Frontal cortex (tissue), 4 donors: ENCODE data around the gene FAAP20. TPM values are rescaled to one million over a fixed set of nuclear protein-coding genes. Genes with fewer than 3 reads are reported as not detected.

Experiments
- DNase-seq, 2 donors: peaks; one replicate each; pipeline ENCODE4 v3.0.0; 2012; ENCODE audit warnings: low spot score in 2 of 2
- FAIRE-seq: peaks from 2 replicates; lab custom pipeline; 2012; peaks lifted over from hg19 to GRCh38; lab: Jason Lieb, UNC
- total RNA-seq: library from RNA; depleted of rRNA; stranded (reverse); fragments of >200 nt; gene quantifications from one replicate; pipeline ENCODE4 v1.2.3, GENCODE V29; 2014
- donor health status: control.
- donor health status: control.
- donor health status: control.

Gene FAAP20
- total RNA-seq, 1 donor from 2014 or later, result 19.2 TPM

- no peak for FAIRE-seq
- peak; percentile 68 to 75 for DNase-seq
These were observed 19.3 kb upstream of the FAAP20 start for GRCh38 chr1:2213576-2214505.

DNA sequence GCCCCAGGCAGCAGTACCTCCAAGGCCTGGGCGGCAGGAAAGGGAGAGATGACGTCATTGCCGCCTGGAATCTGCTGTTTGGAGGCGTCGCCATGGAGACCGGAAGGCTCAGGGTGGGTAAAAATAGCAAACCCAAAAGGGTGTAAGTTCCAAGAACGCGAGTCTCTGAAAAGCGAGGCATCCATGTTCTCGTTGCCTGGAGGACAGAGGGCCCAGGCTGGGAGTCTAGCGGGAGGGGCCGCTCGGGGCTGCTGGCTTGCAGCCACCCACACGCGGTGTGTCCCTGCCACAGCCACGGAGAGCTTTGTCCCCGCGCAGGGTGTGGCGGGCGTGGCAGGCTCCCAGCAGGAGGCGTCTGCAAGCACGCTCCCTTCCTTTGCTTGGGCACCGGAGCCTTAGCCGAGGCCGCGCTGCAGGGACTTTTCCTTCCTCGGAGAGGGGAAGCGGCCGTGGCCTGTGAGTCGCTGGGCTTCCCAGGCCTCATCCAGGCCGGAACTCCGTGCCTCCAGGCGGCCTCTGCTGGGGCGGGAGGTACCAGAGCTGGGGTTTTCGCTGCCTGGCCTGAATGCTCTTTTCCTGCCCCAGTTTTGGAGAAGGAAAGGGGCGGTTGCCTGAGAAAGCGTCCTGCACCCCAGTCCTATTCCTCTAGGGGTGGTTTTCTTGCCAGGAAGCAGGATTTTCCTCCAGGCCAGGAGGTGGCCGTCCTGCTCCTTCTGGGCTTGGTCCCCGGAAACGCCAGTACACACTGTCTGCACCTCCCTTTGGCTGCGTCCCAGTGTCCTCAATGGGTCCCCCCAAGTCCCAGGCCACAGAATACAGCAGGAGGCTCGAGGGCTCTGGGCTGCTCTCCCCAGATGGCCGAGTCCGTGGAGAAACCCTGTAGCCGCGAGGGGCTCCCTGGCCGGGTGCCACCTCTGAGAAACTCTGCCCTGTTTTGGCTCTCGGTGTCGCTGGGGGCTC lies 18.2 kb upstream of the FAAP20 start:
- DNase-seq (peak; percentile 80 to 87), FAIRE-seq (no peak)

DNA sequence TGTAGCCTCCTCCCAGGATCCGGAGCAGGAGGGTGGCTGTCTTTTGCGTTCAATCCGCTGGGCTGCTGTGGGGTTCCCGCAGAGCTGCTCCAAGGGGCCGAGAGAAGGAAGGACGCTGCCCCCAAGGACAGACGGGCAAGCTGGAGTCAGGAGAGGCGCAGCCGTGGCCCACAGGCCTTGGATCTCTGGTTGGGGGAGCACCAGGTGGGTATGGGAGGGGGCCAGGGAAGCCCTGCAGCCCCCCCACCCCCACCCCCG lies 17.6 kb upstream of the FAAP20 start:
- DNase-seq (no peak), FAIRE-seq (no peak)

DNA sequence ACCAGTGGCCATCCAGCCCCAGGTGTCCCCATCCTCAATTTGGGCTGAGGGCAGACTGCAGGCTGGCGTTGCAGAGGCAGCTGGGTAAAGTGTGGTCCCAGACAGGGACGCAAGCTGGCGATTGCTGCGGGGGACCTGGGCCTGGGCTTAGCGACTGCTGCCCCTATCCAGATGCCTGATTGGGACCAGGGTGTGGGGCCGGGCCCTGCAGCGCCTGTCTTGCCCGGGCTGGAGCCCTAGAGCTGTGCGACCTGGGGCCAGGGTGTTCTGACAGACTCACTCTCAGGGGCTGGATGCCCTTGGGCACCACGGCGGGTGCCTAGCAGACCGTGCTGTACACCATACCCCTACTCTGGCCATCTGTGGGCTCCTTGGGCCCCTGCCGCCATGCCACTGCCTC lies 16.2 kb upstream of the FAAP20 start:
- FAIRE-seq (no peak), DNase-seq (no peak)

GRCh38 chr1:2210084-2210653 lies 15.6 kb upstream of the FAAP20 start:
- FAIRE-seq (no peak), DNase-seq (no peak)

DNA sequence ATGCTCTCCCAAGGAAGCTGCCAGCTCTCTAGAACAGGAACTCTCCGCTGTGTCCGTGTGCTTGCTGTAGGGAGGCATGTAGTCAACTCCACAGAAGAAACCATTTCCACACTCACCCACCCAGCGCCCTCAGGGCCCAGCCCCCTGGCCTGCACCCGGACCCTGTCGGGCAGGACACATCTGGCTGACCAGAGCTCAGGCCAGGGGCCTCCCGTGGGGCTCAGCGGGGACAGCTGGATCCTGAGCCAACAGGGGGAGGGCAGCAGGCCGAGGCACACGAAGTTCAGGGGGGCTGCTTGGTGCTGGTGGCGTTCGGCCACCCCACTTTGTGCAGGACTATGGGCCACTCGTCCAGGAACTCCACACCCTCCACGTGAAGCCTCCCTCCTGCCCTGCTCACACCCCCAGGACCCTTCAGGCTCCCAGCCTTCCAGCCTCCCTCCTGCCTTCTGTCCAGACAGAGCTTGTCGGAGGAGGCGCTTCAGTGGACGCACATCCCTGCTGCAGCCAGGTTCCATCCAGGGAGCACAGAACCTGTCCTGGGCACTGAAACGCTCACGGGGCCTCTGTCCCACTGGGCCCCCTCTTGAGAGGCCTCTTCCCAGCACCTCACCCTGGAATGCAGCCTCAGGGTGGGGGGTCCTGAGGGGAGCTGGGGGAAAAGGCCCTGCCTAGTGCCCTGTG lies 15.0 kb upstream of the FAAP20 start:
- FAIRE-seq, result no peak

GRCh38 chr1:2208309-2209239 lies 14.0 kb upstream of the FAAP20 start:
- DNase-seq (no peak), FAIRE-seq (no peak)

More for the DNA sequence above, 15.0 kb upstream of the FAAP20 start:
- DNase-seq, result no peak

GRCh38 chr1:2206813-2207487 lies 12.4 kb upstream of the FAAP20 start:
- DNase-seq (no peak), FAIRE-seq (no peak)

DNA sequence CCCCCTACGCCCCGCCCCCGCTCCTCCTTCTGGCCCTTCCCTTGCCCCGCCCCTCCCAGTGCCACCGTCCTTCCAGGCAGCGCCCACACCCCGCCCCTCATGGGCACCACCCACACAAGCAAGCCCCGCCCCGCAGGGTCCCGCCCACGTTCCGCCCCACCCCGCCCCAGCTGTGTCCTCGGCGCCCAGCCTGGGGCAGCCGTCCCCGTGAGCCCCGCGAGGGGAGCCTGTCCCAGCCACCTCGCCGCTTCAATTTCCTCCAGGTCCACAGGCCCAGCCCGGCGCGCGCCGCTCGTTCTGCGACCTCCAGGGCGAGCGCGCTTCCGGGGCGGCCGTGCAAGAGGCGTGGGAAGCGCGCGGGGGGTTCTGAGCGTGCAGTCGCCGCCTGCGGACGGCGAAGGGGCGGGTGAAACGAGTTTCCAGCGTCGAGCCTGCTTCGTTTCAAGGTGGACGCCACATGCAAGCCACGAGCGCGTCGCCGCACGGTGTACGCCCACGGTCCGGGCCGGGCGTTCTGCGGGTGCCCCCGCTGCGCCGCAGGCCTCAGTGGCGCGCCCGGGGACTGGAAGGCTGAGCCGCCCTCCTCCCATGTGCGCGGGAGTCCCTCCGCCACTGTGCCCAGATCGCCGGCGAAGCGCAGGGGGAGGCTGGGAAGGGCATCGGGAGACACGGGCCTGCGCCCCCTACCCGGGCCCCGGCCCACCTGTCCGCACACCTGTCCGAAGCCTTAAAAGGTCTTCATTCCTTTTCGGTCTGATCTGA lies 10.8 kb upstream of the FAAP20 start:
- no peak for DNase-seq
- FAIRE-seq, result no peak

- FAIRE-seq, result no peak
- peak; percentile 97 to 99 for DNase-seq
These were observed 10.0 kb upstream of the FAAP20 start for GRCh38 chr1:2204415-2205190.

- FAIRE-seq (no peak), DNase-seq (no peak)
These were observed 9.3 kb upstream of the FAAP20 start for GRCh38 chr1:2203671-2204414.

GRCh38 chr1:2202843-2203601 lies 8.4 kb upstream of the FAAP20 start:
- FAIRE-seq (no peak), DNase-seq (no peak)

GRCh38 chr1:2202008-2202575 lies 7.5 kb upstream of the FAAP20 start:
- no peak for FAIRE-seq
- no peak for DNase-seq

DNA sequence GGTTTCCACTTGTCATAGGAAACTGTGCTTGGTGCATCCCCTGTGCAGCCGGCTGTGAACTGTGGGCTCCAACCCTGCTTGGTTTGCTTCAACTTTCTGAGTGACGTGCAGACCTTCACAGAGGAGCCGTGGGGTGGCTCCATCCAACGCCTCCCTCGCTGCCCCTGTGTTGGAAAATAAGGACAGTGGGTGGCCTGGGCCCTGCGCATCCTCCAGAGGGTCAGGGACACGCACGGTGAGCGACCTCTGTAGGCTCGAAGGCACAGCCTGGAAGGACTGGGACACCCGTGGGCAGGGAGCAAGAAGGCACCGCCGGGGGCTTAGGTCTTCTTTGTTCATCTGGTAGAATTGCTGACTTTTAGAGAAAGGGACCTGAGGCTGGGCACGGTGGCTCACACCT lies 6.5 kb upstream of the FAAP20 start:
- DNase-seq (no peak), FAIRE-seq (no peak)

DNA sequence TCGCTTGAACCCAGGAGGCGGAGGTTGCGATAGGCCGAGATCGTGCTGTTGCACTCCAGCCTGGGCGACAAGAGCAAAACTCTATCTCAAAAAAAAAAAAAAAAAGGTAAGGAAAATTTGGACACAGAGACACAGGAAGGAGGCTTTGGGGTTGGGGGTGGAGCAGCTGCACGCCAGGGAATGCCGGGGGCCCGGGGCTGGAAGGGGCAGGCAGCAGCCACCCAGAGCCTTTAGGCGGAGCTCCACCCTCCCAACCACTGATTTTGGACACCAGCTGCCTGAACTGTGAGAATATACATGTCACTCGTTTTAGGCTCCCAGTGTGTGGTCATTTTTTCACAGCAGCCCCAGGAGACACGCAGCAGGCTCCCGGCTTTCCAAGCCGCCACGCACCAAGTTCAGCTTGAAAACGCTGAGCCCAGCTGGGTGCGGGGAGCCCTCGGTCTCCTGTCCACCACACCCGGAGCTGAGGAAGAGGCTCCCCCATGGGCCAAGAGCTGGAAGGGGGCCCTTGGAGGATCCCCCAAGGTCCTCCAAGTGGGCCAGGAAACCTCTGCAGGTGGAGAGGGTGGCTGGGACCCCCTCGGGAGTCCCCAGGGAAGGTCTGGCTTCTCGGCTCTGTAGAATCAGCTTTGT lies 5.9 kb upstream of the FAAP20 start:
- FAIRE-seq (no peak), DNase-seq (no peak)
